GM13976 (cell line): ENCODE measurements around the gene TMEM69.
"Not testable (repeated sequence)": the region's sequence is repeated elsewhere in the genome, so short reads cannot be mapped to it uniquely, and the experiment has no call there.

ENCODE experiments used
- DNase-seq: peaks from one replicate; pipeline ENCODE4 v3.0.0; 2012; ENCODE audit warnings: low spot score
- CTCF ChIP-seq: IDR thresholded peaks from 2 replicates; pipeline ENCODE4 v1.5.1; 2012; ENCODE audit warnings: borderline replicate concordance, mild to moderate bottlenecking; ENCODE audit not compliant: insufficient read depth; ENCODE audit errors: extremely low read depth, missing control alignments, control extremely low read depth
- in situ Hi-C: fragments of 300-500 bp; cut with MboI; formaldehyde crosslinking; loops from one replicate; pipeline ENCODE4 v1.12.0; 2022; ENCODE audit warnings: low sequenced_read_pairs, mixed read lengths, inconsistent platforms; ENCODE audit not compliant: unreplicated experiment

The TMEM69 gene

DNA sequence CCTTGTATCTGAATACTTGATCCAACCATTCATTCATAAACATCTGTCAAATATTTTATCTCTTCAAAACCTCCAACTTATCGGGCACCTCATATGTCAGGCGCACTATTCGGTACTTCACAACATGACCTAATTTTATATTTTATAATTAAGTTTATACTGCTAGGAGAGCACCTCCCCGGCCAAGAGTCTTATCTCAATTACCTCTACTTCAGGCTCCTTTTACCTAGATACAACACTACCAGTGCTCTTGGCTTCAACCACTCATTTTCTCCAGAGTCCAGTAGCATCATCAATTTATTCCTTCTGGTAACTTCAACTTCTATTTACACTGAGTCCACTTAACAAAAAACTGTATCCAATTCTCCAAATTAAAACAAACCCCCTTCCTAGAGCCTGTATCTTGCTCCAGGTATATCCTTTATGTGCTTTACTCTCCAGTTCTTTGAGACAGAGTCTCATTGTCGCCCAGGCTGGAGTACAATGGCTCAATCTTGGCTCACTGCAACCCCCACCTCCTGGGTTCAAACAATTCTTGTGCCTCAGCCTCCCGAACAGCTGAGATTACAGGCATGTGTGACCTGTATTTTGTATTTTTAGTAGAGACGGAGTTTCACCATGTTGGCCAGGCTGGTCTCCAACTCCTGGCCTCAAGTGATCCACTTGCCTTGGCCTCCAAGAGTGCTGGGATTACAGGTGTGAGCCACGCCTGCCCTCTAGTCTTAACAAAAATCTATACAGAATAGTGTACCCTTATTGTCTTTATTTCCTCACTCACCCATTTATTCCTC is 20.5 kb upstream of the TMEM69 start:
- no peak for TF ChIP-seq CTCF
- in situ Hi-C loops = no loop called here
- DNase-seq = no peak

GRCh38 chr1:45668526-45668925 is 19.5 kb upstream of the TMEM69 start:
- no peak for TF ChIP-seq CTCF
- in situ Hi-C loops = no loop called here
- DNase-seq = no peak

DNA sequence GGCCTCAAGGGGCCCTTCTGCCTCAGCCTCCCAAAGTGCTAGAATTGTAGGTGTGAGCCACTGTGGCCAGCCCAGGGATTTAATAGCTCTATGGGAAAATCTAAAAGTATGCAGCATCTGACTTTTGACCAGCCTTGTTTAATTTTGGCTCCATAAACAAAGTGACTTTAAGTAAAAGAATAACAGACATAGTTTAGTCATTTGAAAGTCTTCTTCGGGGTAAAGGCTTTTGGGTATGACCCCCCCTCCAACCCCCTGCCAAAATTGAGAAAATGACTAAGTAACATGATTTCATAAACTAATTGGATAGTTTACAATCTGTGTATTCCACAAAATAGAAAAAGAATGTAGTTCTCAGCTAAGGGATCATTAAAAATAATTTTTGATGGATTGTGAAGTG is 18.6 kb upstream of the TMEM69 start:
- in situ Hi-C loops = no loop called here
- DNase-seq = no peak
- no peak for TF ChIP-seq CTCF

GRCh38 chr1:45669859-45670655 is 17.9 kb upstream of the TMEM69 start:
- in situ Hi-C loops = no loop called here
- no peak for TF ChIP-seq CTCF

GRCh38 chr1:45673956-45674355 is 14.0 kb upstream of the TMEM69 start:
- DNase-seq = no peak
- in situ Hi-C loops = no loop called here
- TF ChIP-seq CTCF = no peak

More at GRCh38 chr1:45669859-45670655, 17.9 kb upstream of the TMEM69 start:
- no peak for DNase-seq

DNA sequence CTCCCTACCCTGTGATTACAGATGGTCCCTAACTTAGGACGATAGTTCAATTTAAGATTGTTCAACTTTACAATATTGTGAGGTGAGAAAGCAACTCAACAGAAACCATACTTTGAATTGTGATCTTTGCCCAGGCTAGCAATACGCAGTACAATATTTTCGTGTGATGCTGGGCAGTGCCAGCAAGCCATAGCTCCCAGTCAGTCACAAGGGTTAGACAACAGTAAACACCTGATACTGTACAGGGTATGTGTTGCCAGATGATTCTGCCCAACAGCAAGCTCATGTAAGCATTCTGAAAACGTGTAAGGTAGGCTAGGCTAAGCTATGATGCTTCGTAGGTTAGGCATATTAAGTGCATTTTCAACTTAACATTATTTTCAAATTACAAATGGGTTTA is 13.5 kb upstream of the TMEM69 start:
- in situ Hi-C loops = no loop called here
- TF ChIP-seq CTCF = no peak

DNA sequence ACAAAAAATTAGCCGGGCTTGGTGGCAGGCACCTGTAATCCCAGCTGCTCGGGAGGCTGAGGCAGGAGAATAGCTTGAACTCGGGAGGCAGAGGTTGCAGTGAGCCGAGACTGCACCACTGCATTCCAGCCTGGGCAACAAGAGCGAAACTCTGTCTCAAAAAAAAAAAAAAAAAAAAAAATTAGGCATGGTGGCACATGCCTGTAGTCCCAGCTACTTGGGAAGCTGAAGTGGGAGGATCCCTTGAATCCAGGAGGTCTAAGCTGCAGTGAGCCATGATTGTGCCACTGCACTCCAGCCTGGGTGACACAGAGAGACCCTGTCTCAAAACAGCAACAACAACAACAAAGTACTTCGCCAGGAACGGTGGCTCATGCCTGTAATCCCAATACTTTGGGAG is 11.4 kb upstream of the TMEM69 start:
- DNase-seq, in situ Hi-C loops: not testable (repeated sequence)

More for the DNA sequence above, 13.5 kb upstream of the TMEM69 start:
- no peak for DNase-seq
